ENCODE results near the gene GCK.

DNA sequence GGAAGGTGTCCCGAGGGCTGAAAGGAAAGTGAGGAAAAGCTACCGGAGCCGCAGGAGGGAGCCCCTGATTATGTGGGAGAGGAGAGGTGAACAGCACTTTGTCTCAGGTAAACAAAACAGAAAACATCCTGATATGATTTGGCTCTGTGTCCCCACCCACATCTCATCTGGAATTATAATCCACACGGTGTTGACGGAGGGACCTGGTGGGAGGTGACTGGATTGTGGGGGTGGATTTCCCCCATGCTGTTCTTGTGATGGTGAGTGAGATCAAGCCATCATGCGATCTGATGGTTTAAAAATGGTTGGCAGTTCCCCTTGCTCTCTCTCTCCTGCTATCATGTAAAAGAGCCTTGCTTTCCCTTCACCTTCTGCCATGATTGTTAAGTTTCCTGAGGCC lies 68.8 kb downstream of the GCK start:
- TF ChIP-seq EGR1 (IDR thresholded peaks at IDR 0.05) (no peak), RAD21 (IDR thresholded peaks at IDR 0.05; ENCODE audit: low read depth) (no peak), TAF1 (IDR thresholded peaks at IDR 0.05; ENCODE audit: low read depth) (no peak), REST (IDR thresholded peaks at IDR 0.05; ENCODE audit: low read depth) (no peak), MAX (IDR thresholded peaks at IDR 0.05) (no peak), ZBTB7A (IDR thresholded peaks at IDR 0.05; ENCODE audit: low read depth) (no peak), YY1 (IDR thresholded peaks at IDR 0.05; ENCODE audit: low read depth) (no peak), CREB1 (IDR thresholded peaks at IDR 0.05; ENCODE audit: low read depth) (no peak), TCF12 (IDR thresholded peaks at IDR 0.05; ENCODE audit: low read depth) (no peak), FOXM1 (IDR thresholded peaks at IDR 0.05; ENCODE audit: borderline replicate concordance, low read depth) (no peak), CEBPB (IDR thresholded peaks at IDR 0.05) (no peak)
